CD14-positive monocyte (primary cell): ENCODE measurements around the gene KIF2A. TPM values are rescaled to one million over a fixed set of nuclear protein-coding genes. Genes with fewer than 3 reads are reported as not detected.

Experiments used
- DNase-seq, 3 donors: peaks; one replicate each; pipeline ENCODE4 v3.0.0-alpha.2; 2011 to 2022
- H2AFZ ChIP-seq: 2 replicates; pipeline ENCODE4 v1.6.0; 2012; ENCODE audit warnings: mild to moderate bottlenecking, low read depth, low read length, inconsistent platforms; ENCODE audit not compliant: insufficient read depth, poor library complexity, severe bottlenecking
- H3K27ac ChIP-seq, 2 donors: 1 replicate in 1 of 2; 2 replicates in 1 of 2; pipeline ENCODE4 v1.5.1; 2012 to 2013; ENCODE audit warnings: low read length in 2 of 2, control low read depth in 1 of 2, inconsistent platforms in 1 of 2, low read depth in 1 of 2, mild to moderate bottlenecking in 1 of 2
- H3K27me3 ChIP-seq, 2 donors: one replicate each; pipeline versions ENCODE4 v1.6.0 to v1.6.1; 2011 to 2013; ENCODE audit warnings: low read length in 2 of 2; ENCODE audit not compliant: control insufficient read depth in 2 of 2, insufficient read depth in 2 of 2
- H3K36me3 ChIP-seq, 2 donors: replicated peaks in 1 of 2; 1 replicate in 1 of 2; 2 replicates in 1 of 2; pipeline versions ENCODE4 v1.5.1 to v1.6.1; 2012 to 2013; ENCODE audit warnings: low read length in 2 of 2, control low read depth in 1 of 2, inconsistent platforms in 1 of 2, mild to moderate bottlenecking in 1 of 2; ENCODE audit not compliant: insufficient read depth in 2 of 2, control insufficient read depth in 1 of 2
- H3K4me1 ChIP-seq, 2 donors: 1 replicate in 1 of 2; 2 replicates in 1 of 2; pipeline versions ENCODE4 v1.5.1 to v1.6.1; 2012 to 2013; ENCODE audit warnings: low read length in 2 of 2, control low read depth in 1 of 2, inconsistent platforms in 1 of 2, mild to moderate bottlenecking in 1 of 2, moderate library complexity in 1 of 2; ENCODE audit not compliant: insufficient read depth in 2 of 2, control insufficient read depth in 1 of 2
- H3K4me2 ChIP-seq: replicated peaks from 2 replicates; pipeline ENCODE3; 2012; ENCODE audit warnings: low read length, moderate library complexity, mild to moderate bottlenecking; ENCODE audit not compliant: poor library complexity, severe bottlenecking; ENCODE audit errors: extremely low read depth
- H3K4me3 ChIP-seq, 3 experiments: fragments of 200-600 bp in 1 of 3; sonication (generic) in 1 of 3; replicated peaks in 1 of 3; 1 replicate in 2 of 3; 2 replicates in 1 of 3; pipeline ENCODE4 v1.5.1; 2011 to 2013; ENCODE audit warnings: low read length in 3 of 3, mild to moderate bottlenecking in 3 of 3, control low read depth in 2 of 3, low read depth in 2 of 3, inconsistent platforms in 1 of 3, moderate library complexity in 1 of 3
- H3K79me2 ChIP-seq: 2 replicates; pipeline ENCODE4 v1.6.0; 2012; ENCODE audit warnings: mild to moderate bottlenecking, control low read depth, inconsistent platforms, low read length, moderate library complexity; ENCODE audit not compliant: insufficient read depth
- H3K9ac ChIP-seq: 2 replicates; pipeline ENCODE4 v1.6.0; 2017; ENCODE audit warnings: low read length, mild to moderate bottlenecking; ENCODE audit not compliant: insufficient read depth, poor library complexity, severe bottlenecking
- H3K9me3 ChIP-seq, 2 donors: replicated peaks in 1 of 2; 1 replicate in 1 of 2; 2 replicates in 1 of 2; pipeline versions ENCODE4 v1.5.1 to v1.6.1; 2012 to 2013; ENCODE audit warnings: low read length in 2 of 2, control low read depth in 1 of 2; ENCODE audit not compliant: control insufficient read depth in 1 of 2, insufficient read depth in 1 of 2
- H4K20me1 ChIP-seq: 2 replicates; pipeline ENCODE4 v1.6.0; 2012; ENCODE audit warnings: mild to moderate bottlenecking, low read length, control low read depth, moderate library complexity; ENCODE audit not compliant: insufficient read depth
- H3K27ac Mint-ChIP-seq, 7 donors: one replicate each; pipeline ENCODE4 v1.8.0; 2020; ENCODE audit warnings: mild to moderate bottlenecking in 7 of 7, mixed read lengths in 7 of 7, moderate library complexity in 6 of 7, inconsistent platforms in 2 of 7
- H3K27me3 Mint-ChIP-seq, 3 donors: one replicate each; pipeline ENCODE4 v1.8.0; 2021 to 2022; ENCODE audit warnings: low read depth in 3 of 3, mild to moderate bottlenecking in 3 of 3, mixed read lengths in 3 of 3, moderate library complexity in 3 of 3, inconsistent platforms in 1 of 3
- H3K36me3 Mint-ChIP-seq, 2 donors: one replicate each; pipeline ENCODE4 v1.8.0; 2020; ENCODE audit warnings: mixed read lengths in 2 of 2, inconsistent platforms in 1 of 2, mild to moderate bottlenecking in 1 of 2
- H3K4me1 Mint-ChIP-seq: one replicate; pipeline ENCODE4 v1.8.0; 2020; ENCODE audit warnings: mild to moderate bottlenecking, mixed read lengths
- H3K4me3 Mint-ChIP-seq, 2 donors: one replicate each; pipeline ENCODE4 v1.8.0; 2020; ENCODE audit warnings: mild to moderate bottlenecking in 2 of 2, mixed read lengths in 2 of 2, moderate library complexity in 1 of 2
- H3K9me3 Mint-ChIP-seq, 7 donors: one replicate each; pipeline ENCODE4 v1.8.0; 2020 to 2022; ENCODE audit warnings: mixed read lengths in 7 of 7, mild to moderate bottlenecking in 6 of 7, moderate library complexity in 6 of 7, inconsistent platforms in 2 of 7
- WGBS: methylation state at CpG from one replicate; pipeline ENCODE4 v1.1.5; 2013; ENCODE audit warnings: missing lambda C conversion rate; ENCODE audit not compliant: insufficient coverage; 5-methylcytosine and 5-hydroxymethylcytosine counted together
- intact Hi-C, 2 donors: fragments of 100-400 bp; cut with micrococcal nuclease; formaldehyde crosslinking; loops; one replicate each; pipeline versions ENCODE4 v1.15.0 to v1.15.1; 2023
- polyA plus RNA-seq, 3 donors: library from polyadenylated mRNA; depleted of rRNA in 1 of 3; unstranded in 2 of 3; stranded (reverse) in 1 of 3; fragments of 300-500 nt in 2 of 3; fragments of >200 nt in 1 of 3; fragmentation: Illumina TruSeq in 2 of 3; gene quantifications; 1 replicate in 2 of 3; 2 replicates in 1 of 3; pipeline ENCODE4 v1.2.3, GENCODE V29; 2012 to 2021
- TF ChIP-seq, protein P1 (sequence below): fragments of 200-600 bp; IDR thresholded peaks from one replicate; pipeline ENCODE4 v1.8.0; 2022; ENCODE audit warnings: antibody characterized with exemption, mild to moderate bottlenecking

KIF2A gene
- polyA plus RNA-seq, 3 donors: 9.7 to 24.6 (median 21.7) TPM

DNA sequence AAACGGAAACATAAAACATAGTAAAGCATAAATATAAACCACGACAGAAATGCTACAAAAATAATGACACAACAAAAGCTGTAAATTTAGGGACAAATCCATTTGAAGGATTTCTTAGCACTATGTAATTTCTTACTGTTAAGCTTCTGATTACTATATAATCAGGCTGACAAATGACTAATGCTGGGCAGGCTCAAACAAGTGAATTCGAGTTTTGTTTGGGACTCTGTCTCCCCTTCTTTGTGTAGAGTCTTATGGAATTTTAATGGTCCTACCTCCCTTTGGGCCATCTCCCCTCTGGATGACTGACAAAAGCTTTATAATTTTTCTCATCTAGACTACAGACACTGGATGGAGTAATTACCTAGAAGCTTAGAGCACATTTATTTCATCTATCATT is 24.6 kb upstream of the KIF2A start:
- WGBS: no CpG with 5 or more reads among the region's 3 CpGs
- Histone ChIP-seq H3K4me2 (no peak overlapping the region), H3K4me3 (no peak overlapping the region), H2AFZ (no peak overlapping the region), H3K9me3 (no peaks in the 10 kb centered on the region), H3K36me3 (no peaks in the 10 kb centered on the region), H3K9ac (no peak overlapping the region), H3K79me2 (no peaks in the 10 kb centered on the region), H3K27ac (no peak overlapping the region), H3K27me3 (no peaks in the 10 kb centered on the region), H3K4me1 (no peaks in the 10 kb centered on the region), H4K20me1 (no peaks in the 10 kb centered on the region)
- Mint-ChIP-seq H3K36me3 (no peaks in the 10 kb centered on the region), H3K27ac (no peak overlapping the region), H3K4me1 (no peaks in the 10 kb centered on the region), H3K9me3 (peaks cover 0 to 3% (median 1%) of the 10 kb centered on the region in 7 donors), H3K27me3 (peaks cover 0 to 4% (median 2%) of the 10 kb centered on the region in 3 donors), H3K4me3 (no peak overlapping the region)
- intact Hi-C loops: no loop called here
- TF ChIP-seq, protein P1, sequence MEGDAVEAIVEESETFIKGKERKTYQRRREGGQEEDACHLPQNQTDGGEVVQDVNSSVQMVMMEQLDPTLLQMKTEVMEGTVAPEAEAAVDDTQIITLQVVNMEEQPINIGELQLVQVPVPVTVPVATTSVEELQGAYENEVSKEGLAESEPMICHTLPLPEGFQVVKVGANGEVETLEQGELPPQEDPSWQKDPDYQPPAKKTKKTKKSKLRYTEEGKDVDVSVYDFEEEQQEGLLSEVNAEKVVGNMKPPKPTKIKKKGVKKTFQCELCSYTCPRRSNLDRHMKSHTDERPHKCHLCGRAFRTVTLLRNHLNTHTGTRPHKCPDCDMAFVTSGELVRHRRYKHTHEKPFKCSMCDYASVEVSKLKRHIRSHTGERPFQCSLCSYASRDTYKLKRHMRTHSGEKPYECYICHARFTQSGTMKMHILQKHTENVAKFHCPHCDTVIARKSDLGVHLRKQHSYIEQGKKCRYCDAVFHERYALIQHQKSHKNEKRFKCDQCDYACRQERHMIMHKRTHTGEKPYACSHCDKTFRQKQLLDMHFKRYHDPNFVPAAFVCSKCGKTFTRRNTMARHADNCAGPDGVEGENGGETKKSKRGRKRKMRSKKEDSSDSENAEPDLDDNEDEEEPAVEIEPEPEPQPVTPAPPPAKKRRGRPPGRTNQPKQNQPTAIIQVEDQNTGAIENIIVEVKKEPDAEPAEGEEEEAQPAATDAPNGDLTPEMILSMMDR: no peak
- DNase-seq: no peak

GRCh38 chr5:62282064-62282463 is 23.9 kb upstream of the KIF2A start:
- peaks cover 0 to 3% (median 1%) of the 10 kb centered on the region in 7 donors for H3K9me3 Mint-ChIP-seq

More at GRCh38 chr5:62282064-62282463, 23.9 kb upstream of the KIF2A start:
- no peaks in the 10 kb centered on the region for H3K36me3 Mint-ChIP-seq
- Histone ChIP-seq H3K4me2 (no peak overlapping the region), H3K9ac (no peak overlapping the region), H2AFZ (no peak overlapping the region), H3K27me3 (no peaks in the 10 kb centered on the region), H4K20me1 (no peaks in the 10 kb centered on the region), H3K4me1 (no peaks in the 10 kb centered on the region), H3K4me3 (no peak overlapping the region), H3K79me2 (no peaks in the 10 kb centered on the region), H3K9me3 (no peaks in the 10 kb centered on the region), H3K27ac (no peak overlapping the region), H3K36me3 (no peaks in the 10 kb centered on the region)
- H3K27ac Mint-ChIP-seq: no peak overlapping the region
- peaks cover 0 to 4% (median 2%) of the 10 kb centered on the region in 3 donors for H3K27me3 Mint-ChIP-seq
- intact Hi-C loops: no loop called here
- no peaks in the 10 kb centered on the region for H3K4me1 Mint-ChIP-seq
- H3K4me3 Mint-ChIP-seq: no peak overlapping the region
- no peak for DNase-seq
- TF ChIP-seq, protein P1: no peak
- WGBS: no CpG with 5 or more reads among the region's 5 CpGs
